Heart left ventricle (tissue), 16 donors: Measurements from ENCODE around the gene PLCG2. TPM values are rescaled to one million over a fixed set of nuclear protein-coding genes. Genes with fewer than 3 reads are reported as not detected.

Source experiments
- ATAC-seq, 4 donors: fragments of 200-7000 bp; cut with Tn5 transposase; one replicate each; pipeline ENCODE4 v1.9.1; 2020 to 2022; ENCODE audit warnings: moderate library complexity in 4 of 4, mild to moderate bottlenecking in 3 of 4, moderate number of reproducible peaks in 1 of 4
- DNase-seq, 5 donors: peaks; one replicate each; pipeline ENCODE4 v3.0.0-alpha.2; 2020
- H3K27ac ChIP-seq, 12 donors: fragments of 200-600 bp; sonication (generic) in 4 of 12; one replicate each; pipeline versions ENCODE4 v1.5.0 to v1.8.0; 2016 to 2022; ENCODE audit warnings: mild to moderate bottlenecking in 2 of 12
- H3K27me3 ChIP-seq, 9 donors: fragments of 200-600 bp; sonication (generic) in 2 of 9; one replicate each; pipeline versions ENCODE4 v1.5.1 to v1.8.0; 2016 to 2022; ENCODE audit warnings: mild to moderate bottlenecking in 3 of 9
- H3K36me3 ChIP-seq, 9 donors: fragments of 200-600 bp; sonication (generic) in 2 of 9; one replicate each; pipeline versions ENCODE4 v1.5.0 to v1.8.0; 2018 to 2022; ENCODE audit warnings: mild to moderate bottlenecking in 2 of 9
- H3K4me1 ChIP-seq, 12 donors: fragments of 200-600 bp; sonication (generic) in 4 of 12; one replicate each; pipeline versions ENCODE4 v1.5.0 to v1.8.0; 2016 to 2022; ENCODE audit warnings: mild to moderate bottlenecking in 3 of 12
- H3K4me3 ChIP-seq, 12 donors: fragments of 200-600 bp; sonication (generic) in 4 of 12; one replicate each; pipeline versions ENCODE4 v1.5.0 to v1.8.0; 2017 to 2022; ENCODE audit warnings: mild to moderate bottlenecking in 9 of 12, moderate library complexity in 4 of 12
- H3K9me3 ChIP-seq, 12 donors: fragments of 200-600 bp; sonication (generic) in 4 of 12; one replicate each; pipeline versions ENCODE4 v1.5.0 to v1.8.0; 2016 to 2022; ENCODE audit warnings: mild to moderate bottlenecking in 1 of 12
- CTCF ChIP-seq, 12 donors: fragments of 200-600 bp; sonication (generic) in 4 of 12; IDR thresholded peaks; one replicate each; pipeline versions ENCODE4 v1.5.0 to v1.8.0; 2018 to 2022; ENCODE audit warnings: antibody characterized with exemption in 12 of 12, mild to moderate bottlenecking in 5 of 12
- POLR2A ChIP-seq, 2 donors: fragments of 450-650 bp; IDR thresholded peaks; one replicate each; pipeline ENCODE4 v1.6.1; 2017; ENCODE audit warnings: antibody characterized with exemption in 2 of 2, mild to moderate bottlenecking in 2 of 2, moderate library complexity in 2 of 2
- WGBS, 4 donors: extraction: QIAGEN DNeasy Blood & Tissue Kit in 2 of 4; methylation state at CpG; one replicate each; pipeline versions ENCODE4 v1.1.5 to v1.1.7; 2013 to 2018; 5-methylcytosine and 5-hydroxymethylcytosine counted together
- intact Hi-C, 10 donors: fragments of 100-400 bp; cut with DNase I; formaldehyde crosslinking; loops; one replicate each; pipeline versions ENCODE4 v1.11.1 to v1.14.2; 2022
- polyA plus RNA-seq, 2 donors: library from polyadenylated mRNA; stranded (reverse); fragments of 200-250 nt; gene quantifications; one replicate each; pipeline ENCODE4 v1.2.3, GENCODE V29; 2013
- total RNA-seq, 9 donors: library from RNA; depleted of rRNA in 2 of 9; stranded (reverse); fragments of >200 nt in 2 of 9; fragmentation: NEBNext Ultra II Directional in 3 of 9; extraction: Animal tissue kit (Norgen Biotek cat#: 25700) in 3 of 9; gene quantifications; one replicate each; pipeline versions ENCODE4 v1.1.0 to v1.2.4, GENCODE V29; 2016 to 2023
- donor health status: ischemic (EF 13 %, LVEDD 7.1; RV severe dilation, severe dysfunction).
- donor health status: healthy with polysubstance abuse.
- donor health status: DM: no; HTN: yes; CAD: no.
- donor health status: DM: no; HTN: no; CAD: no.
- donor health status: ischemic (EF 25% LVEDD 6.9; RV normal size, moderate dysfunction).
- donor health status: ischemic (EF 25% LVEDD 5.7; RV mildly dilated, moderate dysfunction).
- donor health status: healthy.
- donor health status: DM: yes; HTN: yes; CAD: no.
- donor health status: ischemic (EF 35%, LVEDD 5.7; RV mildly dilated, moderate dysfunction).
- donor health status: nonischemic (EF 11% LVEDD 7.7; RV severe dilation, severe dysfunction).
- donor health status: DM: yes; HTN: yes; CAD: no.
- donor health status: PGD.
- donor health status: ischemic (EF 29% LVEDD 5.4; RV normal size, mild dysfunction).
- donor health status: nonischemic (EF 23%, LVEDD 6.1; RV moderate dilation, normal function).

PLCG2 gene
- total and polyA plus RNA-seq, 11 donors: 2.0 to 35.4 (median 4.7) TPM

- no peaks in the 10 kb centered on the region for H3K9me3 ChIP-seq
- ATAC-seq (no peak), DNase-seq (no peak)
- peaks cover 0 to 24% (median 0%) of the 10 kb centered on the region in 12 donors for H3K4me1 ChIP-seq
- H3K27me3 ChIP-seq: no peaks in the 10 kb centered on the region
- TF ChIP-seq CTCF (IDR thresholded peaks at IDR 0.05) (no peak), POLR2A (IDR thresholded peaks at IDR 0.05) (no peak)
- intact Hi-C loops: no loop called here
- no peak overlapping the region for H3K4me3 ChIP-seq
- WGBS, 4 donors: 73 to 77% (median 75%) methylated on average over 5 of the region's 5 CpGs
- no peaks in the 10 kb centered on the region for H3K36me3 ChIP-seq
- H3K27ac ChIP-seq: no peak overlapping the region
Measured at GRCh38 chr16:81814751-81815428, 35.8 kb downstream of the PLCG2 start.

- intact Hi-C loops: no loop called here
- Histone ChIP-seq H3K27me3 (no peaks in the 10 kb centered on the region), H3K36me3 (no peaks in the 10 kb centered on the region), H3K4me1 (peaks cover 0 to 24% (median 0%) of the 10 kb centered on the region in 12 donors), H3K9me3 (no peaks in the 10 kb centered on the region), H3K27ac (no peak overlapping the region), H3K4me3 (no peak overlapping the region)
- DNase-seq (no peak), ATAC-seq (no peak)
- 71 to 78% (median 76%) methylated on average over 5 of the region's 5 CpGs for WGBS, 4 donors
- TF ChIP-seq POLR2A (IDR thresholded peaks at IDR 0.05): no peak
- TF ChIP-seq CTCF (IDR thresholded peaks at IDR 0.05): no peak
Measured at GRCh38 chr16:81815429-81815766, 36.3 kb downstream of the PLCG2 start.

GRCh38 chr16:81816351-81816750 lies 37.3 kb downstream of the PLCG2 start:
- Histone ChIP-seq H3K27me3 (no peaks in the 10 kb centered on the region), H3K27ac (no peak overlapping the region), H3K9me3 (no peaks in the 10 kb centered on the region), H3K4me1 (peaks cover 0 to 30% (median 0%) of the 10 kb centered on the region in 12 donors), H3K4me3 (no peak overlapping the region), H3K36me3 (no peaks in the 10 kb centered on the region)
- WGBS, 4 donors: 93 to 100% (median 96%) methylated on average over 2 of the region's 2 CpGs
- TF ChIP-seq CTCF (IDR thresholded peaks at IDR 0.05): no peak
- no peak for TF ChIP-seq POLR2A (IDR thresholded peaks at IDR 0.05)
- intact Hi-C loops: no loop called here
- no peak for ATAC-seq
- no peak for DNase-seq

- 88 to 95% (median 94%) methylated on average over 8 of the region's 8 CpGs for WGBS, 4 donors
- TF ChIP-seq POLR2A (IDR thresholded peaks at IDR 0.05) (no peak), CTCF (IDR thresholded peaks at IDR 0.05) (no peak)
Measured at GRCh38 chr16:81816793-81817210, 37.7 kb downstream of the PLCG2 start.

More at GRCh38 chr16:81816793-81817210, 37.7 kb downstream of the PLCG2 start:
- intact Hi-C loops: no loop called here
- H3K36me3 ChIP-seq: no peaks in the 10 kb centered on the region
- ATAC-seq (no peak), DNase-seq (no peak)
- no peaks in the 10 kb centered on the region for H3K9me3 ChIP-seq
- H3K27me3 ChIP-seq: no peaks in the 10 kb centered on the region
- no peak overlapping the region for H3K4me3 ChIP-seq
- peak overlapping the region in 1 of 12 donors; percentile 62 for H3K27ac ChIP-seq
- H3K4me1 ChIP-seq: peaks cover 0 to 34% (median 0%) of the 10 kb centered on the region in 12 donors
